ENCODE results near the gene KPNA6.

KPNA6 gene

DNA sequence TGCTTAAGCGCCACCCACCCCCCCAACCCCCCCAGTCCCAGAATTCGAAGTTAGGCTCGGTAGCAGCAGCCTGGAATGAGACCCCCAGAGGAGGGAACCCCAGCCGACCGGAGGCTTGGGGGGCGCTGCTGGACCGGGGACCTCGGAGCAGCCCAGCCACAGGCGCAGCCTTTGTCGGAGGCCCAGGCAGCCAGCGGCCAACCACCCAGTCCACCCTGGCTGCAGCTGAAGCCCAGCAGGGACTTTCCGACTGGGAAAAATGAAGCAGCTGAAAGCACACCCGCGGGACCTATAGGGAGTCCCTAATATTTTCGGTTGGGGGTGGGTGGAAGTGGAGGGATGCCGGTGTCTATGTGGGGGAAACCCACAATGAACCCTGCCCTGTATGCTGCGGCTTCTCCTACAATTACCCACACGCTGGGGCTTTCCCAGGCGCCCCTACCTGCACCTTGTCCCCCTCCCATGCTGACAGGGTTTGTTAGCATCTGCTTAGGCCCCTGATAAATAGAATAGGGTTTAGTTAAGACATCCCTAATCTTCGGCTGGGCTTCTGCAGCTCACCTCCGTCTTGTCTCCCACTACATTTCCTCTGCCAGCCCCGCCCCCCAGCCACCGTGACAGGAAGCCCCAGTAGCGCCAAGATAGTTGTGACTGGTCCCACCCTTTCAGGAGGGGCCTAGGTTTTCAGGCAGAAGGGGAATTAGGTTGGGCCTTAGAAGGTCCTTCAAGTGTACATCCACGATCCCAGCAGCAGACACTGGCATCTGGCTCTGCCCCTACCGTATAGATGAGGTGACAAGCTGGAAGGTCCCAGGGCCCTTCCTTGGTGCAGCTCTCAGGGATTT is 93.4 kb downstream of the KPNA6 start:
- Histone ChIP-seq H3K23ac (ENCODE audit: low read length) (peak overlapping the region; percentile 89), H3K4me3 (ENCODE audit: low read length) (peak overlapping the region; percentile 13), H2BK5ac (ENCODE audit: low read length) (no peak overlapping the region), H3K56ac (ENCODE audit: low read length) (peak overlapping the region; percentile 88), H3K4me1 (ENCODE audit: control insufficient read depth, low read depth, low read length) (peaks cover 9% of the 10 kb centered on the region), H3K27me3 (ENCODE audit: insufficient read depth, low read length, poor library complexity) (no peaks in the 10 kb centered on the region), H3K18ac (ENCODE audit: low read length) (peak overlapping the region; percentile 11), H3K4ac (ENCODE audit: low read depth, low read length) (no peak overlapping the region), H3K9ac (ENCODE audit: low read length) (peak overlapping the region; percentile 76), H3K36me3 (ENCODE audit: control insufficient read depth, insufficient read depth, low read length) (peaks cover 11% of the 10 kb centered on the region), H3K27ac (ENCODE audit: low read depth, low read length) (no peak overlapping the region), H2BK120ac (ENCODE audit: low read depth, low read length) (no peak overlapping the region), H4K5ac (ENCODE audit: low read length) (no peak overlapping the region), H2BK15ac (replicated peaks; ENCODE audit: low read depth) (no peak overlapping the region), H2AK5ac (ENCODE audit: low read length) (no peak overlapping the region), H3K79me1 (ENCODE audit: low read length) (no peaks in the 10 kb centered on the region), H3K4me2 (ENCODE audit: low read length) (peak overlapping the region; percentile 96), H4K8ac (ENCODE audit: low read depth, low read length) (no peak overlapping the region), H3K79me2 (ENCODE audit: control insufficient read depth, insufficient read depth, low read length) (no peaks in the 10 kb centered on the region)
- DNase-seq: peak; percentile 79
- no CpG with 5 or more reads among the region's 26 CpGs for WGBS (ENCODE audit: extremely low coverage, insufficient coverage, low lambda C conversion rate)

- no peak overlapping the region for H2BK15ac ChIP-seq (replicated peaks; ENCODE audit: low read depth)
- no peak overlapping the region for H3K27ac ChIP-seq (ENCODE audit: low read depth, low read length)
- no peak overlapping the region for H4K8ac ChIP-seq (ENCODE audit: low read depth, low read length)
- no peak overlapping the region for H3K4me3 ChIP-seq (ENCODE audit: low read length)
- H3K4me1 ChIP-seq (ENCODE audit: control insufficient read depth, low read depth, low read length): peaks cover 8% of the 10 kb centered on the region
- no peaks in the 10 kb centered on the region for H3K79me2 ChIP-seq (ENCODE audit: control insufficient read depth, insufficient read depth, low read length)
- peak overlapping the region; percentile 58 for H3K4me2 ChIP-seq (ENCODE audit: low read length)
- H2AK5ac ChIP-seq (ENCODE audit: low read length): no peak overlapping the region
- H3K4ac ChIP-seq (ENCODE audit: low read depth, low read length): no peak overlapping the region
- no peak overlapping the region for H2BK120ac ChIP-seq (ENCODE audit: low read depth, low read length)
- WGBS (ENCODE audit: extremely low coverage, insufficient coverage, low lambda C conversion rate): no CpG with 5 or more reads among the region's 26 CpGs
- H2BK5ac ChIP-seq (ENCODE audit: low read length): no peak overlapping the region
- no peaks in the 10 kb centered on the region for H3K27me3 ChIP-seq (ENCODE audit: insufficient read depth, low read length, poor library complexity)
- H3K18ac ChIP-seq (ENCODE audit: low read length): no peak overlapping the region
- H4K5ac ChIP-seq (ENCODE audit: low read length): no peak overlapping the region
- peak overlapping the region; percentile 67 for H3K9ac ChIP-seq (ENCODE audit: low read length)
- H3K56ac ChIP-seq (ENCODE audit: low read length): peak overlapping the region; percentile 77
- H3K23ac ChIP-seq (ENCODE audit: low read length): no peak overlapping the region
- H3K36me3 ChIP-seq (ENCODE audit: control insufficient read depth, insufficient read depth, low read length): no peaks in the 10 kb centered on the region
- H3K79me1 ChIP-seq (ENCODE audit: low read length): no peaks in the 10 kb centered on the region
- peak; percentile 16 for DNase-seq
Observed at GRCh38 chr1:32204943-32205361, 97.1 kb downstream of the KPNA6 start.

DNA sequence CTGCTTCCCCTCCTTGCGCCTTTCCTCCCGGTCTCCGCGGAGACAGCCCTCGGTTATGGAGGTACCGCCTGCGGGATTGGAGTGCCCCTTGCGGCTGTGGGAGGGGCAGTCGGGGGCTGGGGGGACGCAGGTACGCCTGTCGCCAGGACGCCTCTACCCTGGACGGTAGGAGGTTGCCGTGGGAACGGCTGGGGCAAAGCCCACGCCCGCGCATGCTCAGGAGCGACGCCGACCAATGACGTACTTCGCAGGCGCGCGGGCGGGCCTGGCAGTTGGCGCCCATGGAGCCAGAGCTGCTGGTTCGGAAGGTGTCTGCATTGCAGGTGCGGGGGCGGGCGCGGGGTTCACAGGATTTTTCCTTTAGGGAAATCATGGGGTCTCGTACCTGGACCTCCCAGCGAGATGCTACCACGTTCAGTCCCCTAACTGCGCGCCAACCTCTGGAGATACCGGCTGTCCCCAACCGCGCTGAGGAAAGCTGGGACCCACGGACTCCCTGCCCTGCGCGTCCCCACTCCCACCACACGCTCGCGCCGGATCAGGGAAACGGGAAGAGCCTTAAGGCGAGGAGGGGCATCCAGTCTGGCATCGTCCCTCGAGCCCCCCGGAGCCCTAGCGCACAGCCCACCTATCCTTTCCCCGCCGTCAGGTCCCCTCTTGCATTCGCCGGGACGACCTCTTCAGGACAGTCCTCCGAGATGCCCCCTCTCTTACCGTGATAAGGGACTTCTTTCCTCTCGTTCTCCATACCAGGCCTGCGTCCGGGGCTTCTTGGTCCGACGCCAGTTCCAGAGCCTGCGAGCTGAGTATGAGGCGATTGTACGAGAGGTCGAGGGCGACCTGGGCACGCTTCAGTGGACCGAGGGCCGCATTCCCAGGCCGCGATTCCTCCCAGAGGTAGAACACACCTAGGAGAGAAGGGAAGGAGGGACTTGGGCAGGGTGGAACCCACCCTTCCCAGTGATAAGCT is 97.8 kb downstream of the KPNA6 start, which contains the start of gene IQCC:
Gene IQCC (plus strand): TSS at position 271 of the 970 bp plus-strand sequence. CDS start 11 bp downstream, at position 282.
- H3K56ac ChIP-seq (ENCODE audit: low read length): peak within 1 kb of the TSS; percentile 97
- H3K27ac ChIP-seq (ENCODE audit: low read depth, low read length): no peak within 1 kb of the TSS
- peak within 1 kb of the TSS; percentile 83 for H3K4me3 ChIP-seq (ENCODE audit: low read length)
- H3K23ac ChIP-seq (ENCODE audit: low read length): peak within 1 kb of the TSS; percentile 95
- peak; percentile 96 for DNase-seq
- no peak within 1 kb of the TSS for H4K8ac ChIP-seq (ENCODE audit: low read depth, low read length)
- no peak within 1 kb of the TSS for H2AK5ac ChIP-seq (ENCODE audit: low read length)
- peak within 1 kb of the TSS; percentile 94 for H3K9ac ChIP-seq (ENCODE audit: low read length)
- H3K18ac ChIP-seq (ENCODE audit: low read length): no peak within 1 kb of the TSS
- H2BK120ac ChIP-seq (ENCODE audit: low read depth, low read length): no peak within 1 kb of the TSS
- peaks cover 6% of the 10 kb centered on the region for H3K4me1 ChIP-seq (ENCODE audit: control insufficient read depth, low read depth, low read length)
- WGBS (ENCODE audit: extremely low coverage, insufficient coverage, low lambda C conversion rate): no CpG with 5 or more reads among the region's 77 CpGs
- H3K79me1 ChIP-seq (ENCODE audit: low read length): no peaks in the 10 kb centered on the region
- H3K36me3 ChIP-seq (ENCODE audit: control insufficient read depth, insufficient read depth, low read length): no peaks in the 10 kb centered on the region
- H3K79me2 ChIP-seq (ENCODE audit: control insufficient read depth, insufficient read depth, low read length): no peaks in the 10 kb centered on the region
- peak within 1 kb of the TSS; percentile 95 for H3K4me2 ChIP-seq (ENCODE audit: low read length)
- no peak within 1 kb of the TSS for H2BK5ac ChIP-seq (ENCODE audit: low read length)
- no peak within 1 kb of the TSS for H2BK15ac ChIP-seq (replicated peaks; ENCODE audit: low read depth)
- no peak within 1 kb of the TSS for H4K5ac ChIP-seq (ENCODE audit: low read length)
- no peak within 1 kb of the TSS for H3K4ac ChIP-seq (ENCODE audit: low read depth, low read length)
- no peaks in the 10 kb centered on the region for H3K27me3 ChIP-seq (ENCODE audit: insufficient read depth, low read length, poor library complexity)

- DNase-seq: no peak
- H3K27me3 ChIP-seq (ENCODE audit: insufficient read depth, low read length, poor library complexity): no peaks in the 10 kb centered on the region
- no CpG with 5 or more reads among the region's 6 CpGs for WGBS (ENCODE audit: extremely low coverage, insufficient coverage, low lambda C conversion rate)
- no peak overlapping the region for H3K27ac ChIP-seq (ENCODE audit: low read depth, low read length)
- no peak overlapping the region for H3K18ac ChIP-seq (ENCODE audit: low read length)
- no peaks in the 10 kb centered on the region for H3K79me1 ChIP-seq (ENCODE audit: low read length)
- H3K23ac ChIP-seq (ENCODE audit: low read length): no peak overlapping the region
- peaks cover 3% of the 10 kb centered on the region for H3K4me1 ChIP-seq (ENCODE audit: control insufficient read depth, low read depth, low read length)
- H3K79me2 ChIP-seq (ENCODE audit: control insufficient read depth, insufficient read depth, low read length): no peaks in the 10 kb centered on the region
- no peak overlapping the region for H3K4me3 ChIP-seq (ENCODE audit: low read length)
- no peak overlapping the region for H2BK15ac ChIP-seq (replicated peaks; ENCODE audit: low read depth)
- H2BK5ac ChIP-seq (ENCODE audit: low read length): no peak overlapping the region
- no peak overlapping the region for H2AK5ac ChIP-seq (ENCODE audit: low read length)
- H3K9ac ChIP-seq (ENCODE audit: low read length): no peak overlapping the region
- no peak overlapping the region for H2BK120ac ChIP-seq (ENCODE audit: low read depth, low read length)
- no peak overlapping the region for H3K56ac ChIP-seq (ENCODE audit: low read length)
- no peak overlapping the region for H3K4ac ChIP-seq (ENCODE audit: low read depth, low read length)
- H3K4me2 ChIP-seq (ENCODE audit: low read length): no peak overlapping the region
- no peak overlapping the region for H4K5ac ChIP-seq (ENCODE audit: low read length)
- H4K8ac ChIP-seq (ENCODE audit: low read depth, low read length): no peak overlapping the region
- H3K36me3 ChIP-seq (ENCODE audit: control insufficient read depth, insufficient read depth, low read length): no peaks in the 10 kb centered on the region
Observed at GRCh38 chr1:32208469-32208868, 100.6 kb downstream of the KPNA6 start.

GRCh38 chr1:32208891-32209328 is 101.1 kb downstream of the KPNA6 start, which contains the start of gene DCDC2B:
TSS of gene DCDC2B (plus strand) at chr1:32209089. CDS start at chr1:32209094, 5 bp downstream.
- DNase-seq: peak; percentile 62
- no peaks in the 10 kb centered on the region for H3K27me3 ChIP-seq (ENCODE audit: insufficient read depth, low read length, poor library complexity)
- peaks cover 3% of the 10 kb centered on the region for H3K4me1 ChIP-seq (ENCODE audit: control insufficient read depth, low read depth, low read length)
- no peak within 1 kb of the TSS for H3K23ac ChIP-seq (ENCODE audit: low read length)
- H4K5ac ChIP-seq (ENCODE audit: low read length): no peak within 1 kb of the TSS
- H3K4me2 ChIP-seq (ENCODE audit: low read length): no peak within 1 kb of the TSS
- H3K4me3 ChIP-seq (ENCODE audit: low read length): no peak within 1 kb of the TSS
- H3K56ac ChIP-seq (ENCODE audit: low read length): no peak within 1 kb of the TSS
- no peak within 1 kb of the TSS for H2AK5ac ChIP-seq (ENCODE audit: low read length)
- H3K79me2 ChIP-seq (ENCODE audit: control insufficient read depth, insufficient read depth, low read length): no peaks in the 10 kb centered on the region
- WGBS (ENCODE audit: extremely low coverage, insufficient coverage, low lambda C conversion rate): no CpG with 5 or more reads among the region's 5 CpGs
- H2BK5ac ChIP-seq (ENCODE audit: low read length): no peak within 1 kb of the TSS
- H3K18ac ChIP-seq (ENCODE audit: low read length): no peak within 1 kb of the TSS
- no peak within 1 kb of the TSS for H2BK120ac ChIP-seq (ENCODE audit: low read depth, low read length)
- no peak within 1 kb of the TSS for H3K4ac ChIP-seq (ENCODE audit: low read depth, low read length)
- no peaks in the 10 kb centered on the region for H3K36me3 ChIP-seq (ENCODE audit: control insufficient read depth, insufficient read depth, low read length)
- H3K9ac ChIP-seq (ENCODE audit: low read length): no peak within 1 kb of the TSS
- H4K8ac ChIP-seq (ENCODE audit: low read depth, low read length): no peak within 1 kb of the TSS
- H2BK15ac ChIP-seq (replicated peaks; ENCODE audit: low read depth): no peak within 1 kb of the TSS
- H3K27ac ChIP-seq (ENCODE audit: low read depth, low read length): no peak within 1 kb of the TSS
- no peaks in the 10 kb centered on the region for H3K79me1 ChIP-seq (ENCODE audit: low read length)
